SJCRH30 (cell line): Measurements from ENCODE around the gene HS1BP3. TPM values are rescaled to one million over a fixed set of nuclear protein-coding genes. Genes with fewer than 3 reads are reported as not detected.

ENCODE experiments used
- DNase-seq, 2 experiments: peaks; one replicate each; pipeline ENCODE4 v3.0.0-alpha.2; 2015 to 2020
- H3K27ac ChIP-seq: fragments of 250-450 bp; sonication (Bioruptor Pico); 2 replicates; pipeline ENCODE4 v1.5.1; 2020; ENCODE audit warnings: mild to moderate bottlenecking, moderate library complexity
- H3K27me3 ChIP-seq: fragments of 250-450 bp; sonication (Bioruptor Pico); 2 replicates; pipeline ENCODE4 v1.5.1; 2020; ENCODE audit warnings: mild to moderate bottlenecking, moderate library complexity
- H3K36me3 ChIP-seq: fragments of 250-450 bp; sonication (Bioruptor Pico); 2 replicates; pipeline ENCODE4 v1.5.1; 2020; ENCODE audit warnings: mild to moderate bottlenecking, moderate library complexity
- H3K4me1 ChIP-seq: fragments of 250-450 bp; sonication (Bioruptor Pico); 2 replicates; pipeline ENCODE4 v1.5.1; 2020; ENCODE audit warnings: mild to moderate bottlenecking, moderate library complexity
- H3K4me3 ChIP-seq: fragments of 250-450 bp; sonication (Bioruptor Pico); 2 replicates; pipeline ENCODE4 v1.5.1; 2020; ENCODE audit warnings: mild to moderate bottlenecking, moderate library complexity
- H3K9me3 ChIP-seq: fragments of 250-450 bp; sonication (Bioruptor Pico); replicated peaks from 2 replicates; pipeline ENCODE4 v1.5.1; 2020; ENCODE audit warnings: mild to moderate bottlenecking, moderate library complexity
- total RNA-seq: library from RNA; depleted of rRNA; stranded (reverse); fragments of >200 nt; shearing (Covaris generic); gene quantifications from 2 replicates; pipeline ENCODE4 v1.2.3, GENCODE V29; 2014

Gene HS1BP3
- total RNA-seq, 1 experiment from 2014 or later: 14.7 TPM

DNA sequence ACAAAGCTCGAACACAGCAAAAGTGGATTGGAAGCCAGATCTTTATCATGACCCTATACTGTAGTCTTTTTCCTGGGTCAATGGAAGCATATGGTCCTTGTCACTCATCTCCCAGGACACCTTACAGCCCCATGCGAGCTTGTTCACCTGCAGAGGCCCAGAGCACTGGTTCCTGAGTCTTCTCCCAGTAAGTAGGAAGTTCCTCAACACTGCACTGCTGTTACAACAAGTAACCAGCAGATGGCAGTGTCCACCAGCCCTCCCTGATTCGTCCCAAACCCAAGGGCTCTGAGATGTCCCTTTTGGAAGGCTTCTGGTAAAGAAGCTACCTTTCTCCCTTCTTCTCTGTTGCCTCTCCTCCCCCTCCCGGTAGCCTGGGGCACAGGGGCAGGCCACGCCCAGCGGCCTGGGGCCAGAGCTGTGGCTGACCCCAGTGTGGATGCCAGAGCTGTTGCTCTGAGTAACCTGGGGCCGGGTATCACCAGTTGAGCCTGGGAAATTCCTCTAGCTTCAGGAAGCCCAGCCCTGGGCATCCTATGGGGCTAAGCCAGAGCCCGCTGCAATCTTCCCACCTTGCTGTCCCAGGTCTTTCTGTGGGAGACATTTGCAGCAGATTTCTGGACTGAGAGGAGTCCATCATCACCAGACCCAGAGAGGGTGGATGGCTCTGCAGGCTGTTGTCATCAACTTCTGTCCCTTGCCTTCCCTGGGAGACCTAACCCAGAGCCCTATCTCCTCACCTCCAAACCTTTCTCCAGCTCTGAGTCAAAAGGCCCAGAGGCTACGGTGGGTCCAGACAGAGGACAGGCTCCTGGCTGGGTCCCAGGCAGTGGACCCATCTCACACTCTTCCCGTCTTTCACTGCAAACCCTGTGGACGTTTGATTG lies 10.8 kb upstream of the HS1BP3 start:
- no peak overlapping the region for H3K27ac ChIP-seq
- no peak overlapping the region for H3K4me3 ChIP-seq
- no peaks in the 10 kb centered on the region for H3K36me3 ChIP-seq
- peak; percentile 62 to 93 for DNase-seq
- H3K9me3 ChIP-seq: no peaks in the 10 kb centered on the region
- H3K4me1 ChIP-seq: no peaks in the 10 kb centered on the region
- H3K27me3 ChIP-seq: no peaks in the 10 kb centered on the region

DNA sequence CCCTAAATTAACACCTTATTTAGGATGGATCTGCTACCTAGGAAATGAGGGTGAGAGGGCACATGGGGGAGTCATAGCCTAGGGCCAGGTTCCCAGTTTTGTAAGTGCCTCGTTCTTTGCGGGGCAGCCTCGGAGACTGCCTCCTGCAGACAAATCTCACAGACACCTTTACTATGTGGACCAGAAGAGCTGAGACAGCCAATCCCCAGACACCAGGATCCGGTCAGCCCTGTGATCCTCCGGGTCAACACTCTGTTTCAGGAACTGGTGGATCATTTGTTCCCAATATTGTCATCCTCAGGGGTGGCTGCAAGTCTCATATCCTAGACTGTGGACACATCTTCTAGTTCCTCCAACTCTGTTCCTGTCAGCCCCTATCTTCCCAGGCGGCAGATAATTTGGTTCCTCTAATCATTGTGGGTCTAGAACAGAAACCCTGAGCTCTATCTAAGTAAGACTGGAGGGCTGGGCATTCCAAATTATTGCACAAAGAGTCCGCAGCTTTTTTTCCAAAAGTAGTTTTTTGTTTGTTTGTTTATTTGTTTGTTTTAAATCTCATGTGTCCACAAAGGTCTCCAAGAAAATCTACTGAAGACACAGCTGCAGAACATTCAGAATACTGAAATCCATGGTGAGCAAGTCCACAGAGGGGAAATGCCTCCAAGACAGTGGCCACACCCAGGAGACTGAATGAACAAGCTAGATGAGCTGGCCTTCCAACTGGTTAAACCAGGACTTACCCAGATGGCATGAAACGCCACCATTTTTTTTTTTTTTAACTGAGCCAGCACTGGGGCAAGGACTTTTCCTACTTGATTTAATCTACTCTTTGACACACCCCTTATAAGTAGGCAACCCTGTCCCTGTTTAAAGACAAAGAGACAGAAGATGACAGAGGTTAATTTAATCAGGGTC lies 9.9 kb upstream of the HS1BP3 start:
- H3K27ac ChIP-seq: no peak overlapping the region
- H3K9me3 ChIP-seq: no peaks in the 10 kb centered on the region
- no peaks in the 10 kb centered on the region for H3K36me3 ChIP-seq
- H3K4me3 ChIP-seq: no peak overlapping the region
- H3K4me1 ChIP-seq: no peaks in the 10 kb centered on the region
- DNase-seq: no peak
- H3K27me3 ChIP-seq: no peaks in the 10 kb centered on the region

DNA sequence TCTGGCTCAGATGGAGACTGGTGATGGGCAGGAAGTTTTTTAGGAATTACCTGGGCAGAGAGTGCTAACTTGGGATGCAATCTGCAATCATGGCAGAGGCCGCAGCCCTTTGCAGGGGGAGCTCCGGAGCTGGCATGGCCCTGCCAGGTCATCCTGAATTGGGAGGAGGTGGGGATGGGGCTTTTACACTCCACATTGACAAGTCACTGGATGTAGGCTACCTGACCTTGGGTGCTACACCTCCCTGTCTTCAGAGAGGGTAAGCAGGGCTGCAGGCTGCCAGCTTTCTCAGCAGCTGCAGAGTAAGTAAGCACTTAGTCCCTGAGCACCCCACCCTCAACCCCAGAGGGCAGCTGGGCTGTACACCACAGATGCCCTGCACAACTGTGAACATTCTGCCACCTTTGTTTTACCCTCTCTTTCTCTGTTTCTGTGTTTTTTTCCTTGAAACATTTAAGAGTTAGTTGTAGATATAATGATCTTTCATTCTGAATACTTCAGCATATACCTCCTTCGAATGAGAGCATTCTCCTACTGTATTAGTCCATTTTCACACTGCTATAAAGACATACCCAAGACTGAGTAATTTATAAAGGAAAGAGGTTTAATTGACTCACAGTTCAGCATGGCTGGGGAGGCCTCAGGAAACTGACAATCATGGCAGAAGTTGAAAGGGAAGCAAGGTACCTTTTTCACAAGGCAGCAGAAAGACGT lies 6.8 kb upstream of the HS1BP3 start:
- H3K27me3 ChIP-seq: no peaks in the 10 kb centered on the region
- H3K9me3 ChIP-seq: no peaks in the 10 kb centered on the region
- no peak overlapping the region for H3K4me3 ChIP-seq
- H3K27ac ChIP-seq: no peak overlapping the region
- no peak for DNase-seq
- H3K36me3 ChIP-seq: no peaks in the 10 kb centered on the region
- H3K4me1 ChIP-seq: peaks cover 10% of the 10 kb centered on the region; the same call in 1 of the 2 replicates

DNA sequence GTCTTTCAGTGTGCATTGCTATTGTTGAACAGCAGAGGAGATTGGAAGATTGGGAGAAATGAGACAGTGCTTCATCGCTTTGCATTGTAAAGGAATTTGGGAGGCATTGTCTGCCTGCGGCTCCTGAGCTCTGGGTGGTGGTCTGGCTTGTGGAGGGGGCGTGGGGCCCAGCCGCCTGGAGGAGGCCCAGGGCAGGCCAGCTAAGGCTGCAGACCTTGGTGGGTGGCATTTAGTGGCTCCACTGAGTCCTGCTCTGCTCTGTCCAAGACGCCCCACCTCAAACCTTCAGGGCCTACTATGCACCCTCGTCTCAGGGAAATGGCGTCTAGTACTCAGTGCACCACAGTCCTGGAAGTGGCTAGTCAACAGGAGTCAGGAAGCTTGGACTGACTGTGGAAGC lies 5.7 kb upstream of the HS1BP3 start:
- Histone ChIP-seq H3K4me3 (no peak overlapping the region), H3K27me3 (no peaks in the 10 kb centered on the region), H3K9me3 (no peaks in the 10 kb centered on the region), H3K4me1 (peaks cover 16% of the 10 kb centered on the region; the same call in 1 of the 2 replicates), H3K36me3 (no peaks in the 10 kb centered on the region), H3K27ac (no peak overlapping the region)
- no peak for DNase-seq

DNA sequence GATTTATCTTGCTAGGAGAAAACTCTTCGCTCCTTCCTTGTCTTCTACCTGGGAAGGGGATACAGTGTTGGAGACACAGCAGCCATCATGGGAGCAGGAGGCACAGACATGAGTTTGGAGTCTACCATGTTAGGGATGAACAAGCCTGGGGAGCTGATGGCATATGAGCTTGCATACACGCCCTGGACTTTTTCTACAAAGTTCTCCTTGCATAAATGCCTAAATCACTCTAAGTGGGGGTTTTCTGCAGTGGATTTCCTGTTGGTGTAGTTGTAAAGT lies 3.6 kb upstream of the HS1BP3 start:
- no peaks in the 10 kb centered on the region for H3K9me3 ChIP-seq
- no peak overlapping the region for H3K27ac ChIP-seq
- H3K36me3 ChIP-seq: no peaks in the 10 kb centered on the region
- DNase-seq: no peak
- H3K27me3 ChIP-seq: no peaks in the 10 kb centered on the region
- H3K4me3 ChIP-seq: no peak overlapping the region
- peaks cover 23% of the 10 kb centered on the region; the same call in 1 of the 2 replicates for H3K4me1 ChIP-seq

DNA sequence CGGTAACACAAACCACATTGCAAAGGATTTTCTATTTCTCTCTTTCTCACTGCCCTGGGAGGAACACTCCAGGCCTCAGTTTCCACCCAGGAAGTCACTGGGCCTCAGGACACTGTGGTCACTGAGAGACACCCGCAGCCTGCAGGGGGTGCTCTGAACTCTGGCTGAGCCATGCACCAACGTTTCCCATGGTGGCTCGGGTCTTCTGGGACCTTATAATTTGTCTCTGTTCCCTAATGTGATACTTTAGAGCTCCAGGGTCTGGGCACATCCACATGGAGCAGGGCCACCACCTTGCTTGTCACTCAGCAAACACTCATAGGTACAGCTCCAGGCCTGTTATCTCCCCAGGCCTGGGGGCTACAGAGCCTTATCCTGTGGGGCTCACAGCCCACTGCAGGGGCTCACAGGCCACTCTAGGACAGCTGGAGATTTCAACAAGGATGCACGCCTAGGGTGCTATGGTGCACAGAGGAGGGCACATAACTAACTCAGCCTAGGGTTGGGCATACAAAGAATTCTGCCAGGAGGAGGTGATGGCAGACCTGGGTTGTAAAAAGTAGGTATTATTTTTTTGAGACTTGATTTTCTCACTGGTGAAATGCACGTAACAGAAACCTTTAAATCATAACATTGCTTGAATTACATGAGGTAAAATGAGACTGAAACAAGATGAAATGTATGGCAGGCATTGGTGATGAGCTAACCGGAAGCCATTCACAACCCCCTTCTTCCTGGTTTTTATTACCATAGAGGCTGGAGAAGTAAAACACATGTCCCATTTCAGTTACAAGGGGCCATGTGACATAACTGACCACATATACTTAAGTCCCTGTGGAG lies 3.0 kb upstream of the HS1BP3 start:
- DNase-seq: no peak
- no peak overlapping the region for H3K4me3 ChIP-seq

DNA sequence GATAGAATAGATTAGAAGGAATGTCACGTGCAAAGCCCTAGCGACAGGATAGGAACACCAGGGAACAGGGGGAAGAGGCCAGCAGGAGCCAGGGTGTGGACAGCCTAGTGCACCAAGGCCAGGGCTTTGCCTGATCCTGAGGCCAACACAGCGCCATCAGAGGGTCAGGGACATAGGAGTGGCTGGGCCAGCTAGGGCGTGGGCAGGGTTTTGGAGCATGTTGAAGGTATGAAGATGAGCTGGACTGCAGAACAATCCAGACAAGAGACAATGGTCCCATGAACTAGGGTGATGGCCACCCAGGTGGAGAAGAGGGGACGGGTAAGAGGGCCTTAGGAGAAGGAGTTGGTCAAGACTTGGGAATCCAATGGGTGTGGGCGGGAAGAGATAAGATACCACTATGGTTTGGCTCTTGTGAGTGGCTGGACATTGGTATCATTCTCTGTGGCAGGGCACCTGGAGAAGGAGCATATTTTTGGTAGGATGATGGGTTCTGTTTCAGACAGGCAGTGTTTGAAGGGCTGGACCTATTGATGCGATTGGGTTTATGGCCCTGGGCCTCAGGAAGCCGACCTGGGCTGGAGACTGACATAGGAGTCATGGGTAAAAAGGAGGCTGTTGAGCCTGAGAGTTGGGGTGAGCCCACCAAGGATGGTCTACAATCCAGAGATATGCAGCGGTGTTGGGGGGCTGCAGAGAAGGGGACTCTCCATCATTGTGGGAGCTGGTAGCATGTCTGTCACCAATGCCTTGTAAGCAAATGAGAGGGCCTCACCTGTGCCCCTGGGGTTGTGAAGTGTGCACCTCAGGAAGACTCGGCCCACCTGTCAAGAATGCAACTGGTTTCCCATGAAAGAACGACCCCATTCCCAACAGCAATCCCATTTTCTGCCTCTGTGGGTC lies 2.0 kb upstream of the HS1BP3 start:
- H3K27me3 ChIP-seq: no peaks in the 10 kb centered on the region
- no peak for DNase-seq
- H3K4me3 ChIP-seq: no peak overlapping the region
- H3K36me3 ChIP-seq: no peaks in the 10 kb centered on the region
- H3K27ac ChIP-seq: peak overlapping the region; percentile 28; the same call in 1 of the 2 replicates
- H3K4me1 ChIP-seq: peaks cover 38% of the 10 kb centered on the region
- no peaks in the 10 kb centered on the region for H3K9me3 ChIP-seq

More for the DNA sequence above, 3.0 kb upstream of the HS1BP3 start:
- Histone ChIP-seq H3K36me3 (no peaks in the 10 kb centered on the region), H3K9me3 (no peaks in the 10 kb centered on the region), H3K27ac (peak overlapping the region; percentile 28; the same call in 1 of the 2 replicates), H3K27me3 (no peaks in the 10 kb centered on the region), H3K4me1 (peaks cover 28% of the 10 kb centered on the region)

DNA sequence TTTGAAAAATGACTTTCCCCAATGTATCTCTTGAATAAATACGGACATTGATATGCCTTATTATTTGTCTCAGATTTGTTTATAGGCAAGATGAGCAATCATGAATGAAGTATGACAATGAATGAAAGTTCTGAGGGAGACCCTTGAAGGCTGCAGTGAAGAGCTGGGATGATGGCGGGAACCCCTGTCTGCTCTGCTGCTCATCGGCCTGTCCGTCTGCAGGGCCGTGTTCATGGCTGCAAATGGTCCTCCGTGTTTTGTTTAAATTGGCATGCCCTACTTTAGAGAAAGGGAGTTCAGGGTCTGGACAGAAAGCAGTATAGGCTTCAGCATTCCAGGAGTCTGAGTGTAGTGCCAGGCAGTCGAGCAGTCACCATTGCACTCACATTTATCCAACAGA lies 1.2 kb upstream of the HS1BP3 start:
- Histone ChIP-seq H3K36me3 (no peaks in the 10 kb centered on the region), H3K4me1 (peaks cover 42% of the 10 kb centered on the region), H3K9me3 (no peaks in the 10 kb centered on the region), H3K27me3 (no peaks in the 10 kb centered on the region), H3K4me3 (no peak overlapping the region), H3K27ac (no peak overlapping the region)
- DNase-seq: no peak

DNA sequence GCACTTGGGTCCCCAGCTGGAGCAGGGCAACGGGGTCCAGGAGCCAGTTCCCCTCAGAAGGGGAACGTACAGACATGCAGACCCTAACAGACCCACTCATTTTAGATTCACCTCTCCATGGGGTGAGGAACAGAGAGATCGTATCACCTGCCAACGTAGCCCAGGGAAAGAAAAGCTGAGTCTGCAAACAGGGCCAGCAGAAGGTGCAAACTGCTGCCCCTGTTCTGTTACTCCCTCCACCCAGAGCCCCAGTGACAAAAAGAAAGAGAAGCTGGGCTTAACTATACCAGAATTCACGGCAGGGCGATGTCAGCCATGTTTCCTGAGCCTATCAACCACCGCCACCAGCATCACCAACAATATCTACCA lies 817 bp upstream of the HS1BP3 start:
- Histone ChIP-seq H3K27me3 (no peaks in the 10 kb centered on the region), H3K27ac (peak overlapping the region; percentile 48; the same call in 1 of the 2 replicates), H3K9me3 (no peaks in the 10 kb centered on the region), H3K4me1 (peaks cover 46% of the 10 kb centered on the region), H3K4me3 (peak overlapping the region; percentile 83), H3K36me3 (no peaks in the 10 kb centered on the region)
- no peak for DNase-seq

DNA sequence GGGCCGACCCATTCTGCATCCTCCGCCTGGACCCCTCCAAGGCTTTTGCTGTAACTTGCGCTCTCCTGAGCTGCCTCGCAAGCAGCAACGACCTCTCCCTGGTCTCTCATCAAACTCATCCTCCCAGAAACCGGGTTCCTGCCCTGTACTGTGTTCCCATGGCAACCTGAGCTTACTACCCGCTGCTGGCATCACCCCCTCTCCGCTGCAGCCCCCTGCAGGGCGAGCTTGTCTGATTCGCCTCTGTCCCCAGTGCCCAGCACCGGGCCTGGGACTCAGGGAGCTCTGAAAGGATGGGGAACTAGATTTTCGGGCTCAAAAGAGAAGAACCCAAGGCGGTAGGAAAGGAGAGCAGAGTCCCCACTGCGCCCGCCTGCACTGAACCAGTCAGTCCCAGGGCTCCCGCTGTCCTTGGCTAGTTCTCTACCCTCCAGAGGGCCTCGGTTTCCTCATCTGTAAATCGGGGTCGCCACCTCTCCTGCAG lies 463 bp downstream of the HS1BP3 start:
- no peaks in the 10 kb centered on the region for H3K36me3 ChIP-seq
- no peaks in the 10 kb centered on the region for H3K9me3 ChIP-seq
- no peaks in the 10 kb centered on the region for H3K27me3 ChIP-seq
- H3K27ac ChIP-seq: peak overlapping the region; percentile 48; the same call in 1 of the 2 replicates
- H3K4me1 ChIP-seq: peaks cover 47% of the 10 kb centered on the region
- H3K4me3 ChIP-seq: peak overlapping the region; percentile 83
- DNase-seq: peak in 1 of 2 experiments; percentile 38

DNA sequence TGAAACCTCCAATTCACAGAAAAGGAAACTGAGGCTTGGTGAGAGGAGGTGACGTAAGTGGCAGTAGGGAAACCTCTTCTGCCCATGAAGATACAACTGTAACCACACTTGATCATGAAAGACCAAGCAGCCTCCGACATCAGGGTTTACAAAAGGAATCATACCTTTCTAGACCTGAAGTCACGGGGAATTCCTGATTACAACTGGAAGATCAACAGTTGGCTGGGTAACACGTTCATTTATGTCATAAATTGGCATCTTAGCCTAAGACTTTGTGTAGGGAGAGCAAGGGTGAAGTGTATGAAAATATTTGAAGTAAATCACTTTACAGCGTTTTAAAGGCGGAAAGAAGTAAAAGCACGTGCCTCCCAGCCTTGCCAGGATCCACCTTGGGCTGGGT lies 922 bp downstream of the HS1BP3 start:
- peaks cover 47% of the 10 kb centered on the region for H3K4me1 ChIP-seq
- no peak for DNase-seq
- no peaks in the 10 kb centered on the region for H3K9me3 ChIP-seq
- H3K27me3 ChIP-seq: no peaks in the 10 kb centered on the region
- peak overlapping the region; percentile 83 for H3K4me3 ChIP-seq
- no peaks in the 10 kb centered on the region for H3K36me3 ChIP-seq
- no peak overlapping the region for H3K27ac ChIP-seq

DNA sequence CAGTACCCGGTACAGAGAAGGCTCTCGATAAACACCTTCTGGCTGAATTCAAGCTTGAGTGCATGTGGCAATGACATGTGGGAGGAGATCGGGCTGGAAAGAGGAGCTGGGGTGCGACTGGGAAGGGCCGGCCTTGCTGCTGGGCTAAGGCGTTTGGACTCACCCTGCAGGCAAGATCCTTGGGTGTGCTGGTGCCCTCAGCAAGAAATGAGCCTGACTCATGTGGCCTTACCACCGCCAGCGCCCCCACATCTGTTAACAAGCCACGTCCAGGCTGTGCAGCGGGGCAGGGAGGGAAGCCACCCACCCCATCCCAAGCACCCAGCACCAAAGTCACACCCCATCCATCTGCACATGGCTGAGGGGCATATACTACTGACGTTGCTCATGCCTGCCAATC lies 1.3 kb downstream of the HS1BP3 start:
- Histone ChIP-seq H3K4me1 (peaks cover 47% of the 10 kb centered on the region), H3K4me3 (no peak overlapping the region), H3K36me3 (no peaks in the 10 kb centered on the region), H3K9me3 (no peaks in the 10 kb centered on the region), H3K27ac (no peak overlapping the region), H3K27me3 (no peaks in the 10 kb centered on the region)
- DNase-seq: no peak

DNA sequence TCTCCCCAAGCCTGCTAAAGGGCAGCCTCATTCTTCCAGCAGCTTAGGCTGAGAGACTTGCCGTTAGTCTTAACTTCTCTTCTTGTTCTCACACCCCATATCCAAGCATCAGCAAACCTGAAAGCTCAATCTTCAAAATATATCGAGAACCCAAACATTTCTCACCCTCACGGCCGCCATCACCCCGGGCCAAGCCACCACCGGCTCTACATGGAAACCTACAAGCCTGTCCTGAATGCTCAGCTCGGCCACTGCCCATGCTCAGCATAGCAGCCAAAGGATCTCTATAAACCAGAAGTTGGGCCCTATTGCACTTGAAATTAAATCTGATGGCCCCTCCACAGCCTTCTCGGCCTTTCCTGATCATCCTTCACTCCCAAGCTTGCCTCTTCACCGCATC lies 2.1 kb downstream of the HS1BP3 start:
- H3K4me3 ChIP-seq: no peak overlapping the region

More for the DNA sequence above, 2.1 kb downstream of the HS1BP3 start:
- no peaks in the 10 kb centered on the region for H3K36me3 ChIP-seq
- peaks cover 45% of the 10 kb centered on the region for H3K4me1 ChIP-seq
- peak overlapping the region; percentile 78; the same call in 1 of the 2 replicates for H3K27ac ChIP-seq
- DNase-seq: no peak
- H3K27me3 ChIP-seq: no peaks in the 10 kb centered on the region
- no peaks in the 10 kb centered on the region for H3K9me3 ChIP-seq
